Right hindlimb (tissue), 1 donor: ENCODE results near the gene CYP27C1.
"Not testable (repeated sequence)": the region's sequence is repeated elsewhere in the genome, so short reads cannot be mapped to it uniquely, and the experiment has no call there.

ENCODE experiments used
- DNase-seq: peaks from one replicate; pipeline ENCODE4 v3.0.0-alpha.2; 2018

The CYP27C1 gene

GRCh38 chr2:127220102-127220767 lies at the start of gene CYP27C1:
Gene CYP27C1 (minus strand): TSS chr2:127220299. CDS start chr2:127220270, 29 bp downstream.
- peak; percentile 57 for DNase-seq

GRCh38 chr2:127261804-127262406 lies 41.8 kb upstream of the CYP27C1 start:
- no peak for DNase-seq

DNA sequence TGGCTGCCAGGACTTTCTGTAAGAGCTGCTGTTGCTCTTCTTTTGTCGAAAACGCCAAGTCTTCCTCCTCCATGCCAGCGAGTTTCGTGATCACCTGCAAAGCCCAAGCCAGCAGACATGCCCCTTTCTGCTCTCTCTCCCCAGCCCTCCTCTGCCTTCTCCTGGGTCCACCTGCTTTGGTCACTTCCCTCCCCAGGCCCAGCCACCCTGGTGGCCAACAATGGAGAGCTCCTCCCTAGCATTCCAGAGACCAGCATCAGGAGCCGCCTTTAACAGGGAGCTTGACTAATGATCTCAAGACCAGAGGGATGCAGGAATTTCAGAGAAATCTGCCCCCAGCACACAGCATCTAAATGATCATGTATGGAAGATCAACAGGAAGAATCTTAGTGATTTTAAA lies 39.3 kb upstream of the CYP27C1 start:
- DNase-seq: no peak

GRCh38 chr2:127256866-127257265 lies 36.8 kb upstream of the CYP27C1 start:
- DNase-seq: no peak

GRCh38 chr2:127256381-127256780 lies 36.3 kb upstream of the CYP27C1 start:
- DNase-seq: no peak

DNA sequence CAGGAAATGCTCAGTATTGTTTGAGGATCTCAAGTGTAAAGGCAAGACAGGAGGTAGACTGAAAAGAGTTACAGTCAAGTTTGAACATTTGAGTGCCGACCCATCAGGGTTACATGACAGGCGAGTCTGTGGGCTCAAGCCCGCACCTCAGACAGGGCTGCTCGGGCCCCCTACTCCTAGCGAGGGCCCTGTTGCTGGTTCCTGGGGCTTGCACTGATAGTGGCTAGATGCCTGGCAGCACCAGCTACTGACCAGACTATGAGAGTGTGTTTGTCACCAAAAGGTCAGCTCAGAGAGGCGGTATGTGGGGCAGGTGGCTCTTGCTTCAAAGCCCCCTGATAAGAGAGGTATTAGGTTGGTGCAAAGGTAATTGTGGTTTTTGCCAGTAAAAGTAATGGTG lies 35.6 kb upstream of the CYP27C1 start:
- no peak for DNase-seq

- DNase-seq: peak; percentile 78
These were observed 35.0 kb upstream of the CYP27C1 start for GRCh38 chr2:127255146-127255545.

- DNase-seq: no peak
These were observed 34.4 kb upstream of the CYP27C1 start for GRCh38 chr2:127254386-127254981.

GRCh38 chr2:127241184-127241583 lies 21.1 kb upstream of the CYP27C1 start:
- DNase-seq: not testable (repeated sequence)

GRCh38 chr2:127239395-127239794 lies 19.3 kb upstream of the CYP27C1 start:
- DNase-seq: no peak

- DNase-seq: not testable (repeated sequence)
These were observed 17.7 kb upstream of the CYP27C1 start for GRCh38 chr2:127237768-127238167.

DNA sequence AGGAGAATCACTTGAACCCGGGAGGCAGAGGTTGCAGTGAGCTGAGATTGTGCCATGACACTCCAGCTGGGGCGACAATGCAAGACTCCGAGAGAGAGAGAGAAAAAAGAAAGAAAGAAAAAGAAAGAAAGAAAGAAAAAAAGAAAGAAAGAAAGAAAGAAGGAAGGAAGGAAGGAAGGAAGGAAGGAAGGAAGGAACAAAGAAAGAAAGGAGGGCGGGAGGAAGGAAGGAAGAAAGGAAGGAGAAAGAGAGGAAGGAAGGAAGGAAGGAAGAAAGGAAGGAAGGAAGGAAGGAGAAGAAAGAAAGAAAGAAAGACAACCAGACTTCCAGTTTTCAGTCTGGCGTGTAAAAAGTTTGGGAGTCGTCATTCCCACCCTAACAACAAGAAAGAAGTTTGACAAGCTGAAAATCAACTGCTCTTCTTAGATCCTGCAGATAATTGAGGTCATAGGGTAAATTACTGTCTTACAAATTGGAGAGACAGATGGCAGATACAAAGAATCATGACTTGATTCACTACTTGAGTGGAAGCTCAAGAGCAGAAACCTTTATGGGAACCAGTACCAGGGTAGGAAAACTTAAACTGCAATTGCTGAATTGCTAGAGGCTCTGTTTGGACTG lies 15.1 kb upstream of the CYP27C1 start:
- DNase-seq: no peak

DNA sequence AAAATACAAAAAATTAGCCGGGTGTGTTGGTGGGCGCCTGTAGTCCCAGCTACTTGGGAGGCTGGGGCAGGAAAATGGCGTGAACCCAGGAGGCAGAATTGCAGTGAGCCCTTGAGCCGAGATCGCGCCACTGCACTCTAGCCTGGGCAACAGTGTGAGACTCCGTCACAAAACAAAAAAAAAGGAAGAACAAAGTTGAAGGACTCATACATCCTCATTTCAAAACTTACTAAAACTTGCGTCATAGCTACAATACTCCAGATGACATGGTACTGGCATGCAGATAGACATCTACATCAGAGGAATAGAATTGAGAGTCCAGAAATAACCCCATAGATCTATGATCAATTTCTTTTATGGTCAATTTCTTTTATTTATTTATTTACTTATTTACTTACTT lies 13.6 kb upstream of the CYP27C1 start:
- DNase-seq: no peak

- DNase-seq: peak; percentile 65
These were observed 11.2 kb upstream of the CYP27C1 start for GRCh38 chr2:127231130-127231865.

DNA sequence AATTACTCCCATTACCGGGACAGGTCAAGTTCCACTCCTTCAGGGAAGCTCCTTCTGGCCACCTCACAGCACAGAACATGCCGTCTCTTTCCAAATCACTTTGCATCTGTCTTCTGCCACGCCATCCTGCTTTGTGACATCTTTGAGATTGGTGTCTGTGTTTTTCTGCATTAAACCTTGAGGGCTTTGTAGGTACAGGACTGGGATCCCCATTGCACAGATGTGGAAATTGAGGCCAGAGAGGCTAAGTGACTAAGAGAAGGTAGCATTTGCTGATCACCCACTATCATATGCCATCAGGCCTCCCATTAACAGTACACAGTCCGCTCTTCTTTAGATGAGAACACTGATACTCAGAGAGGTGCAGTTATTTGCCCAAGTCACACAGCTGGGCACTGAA lies 9.5 kb upstream of the CYP27C1 start:
- no peak for DNase-seq

DNA sequence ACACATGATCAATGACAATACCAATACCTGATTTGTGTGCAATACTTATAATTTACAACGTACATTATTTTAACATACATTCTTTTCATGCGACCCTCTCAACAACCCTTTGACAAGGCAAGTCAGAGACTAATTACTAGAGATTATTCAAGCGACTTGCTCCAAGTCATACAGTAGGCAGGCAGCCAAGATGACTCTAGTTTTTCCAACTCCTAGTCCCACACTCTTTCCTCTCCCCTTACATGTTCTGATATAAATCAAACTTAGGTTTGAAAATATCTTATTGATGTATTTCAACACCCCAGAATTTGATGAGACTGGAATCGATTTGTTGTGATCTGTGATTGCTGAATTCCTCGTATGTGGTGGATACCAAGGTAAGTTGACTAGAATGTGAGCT lies 8.0 kb upstream of the CYP27C1 start:
- DNase-seq: no peak

GRCh38 chr2:127227264-127227660 lies 7.2 kb upstream of the CYP27C1 start:
- DNase-seq: not testable (repeated sequence)

- no peak for DNase-seq
These were observed 6.6 kb upstream of the CYP27C1 start for GRCh38 chr2:127226520-127227263.

- DNase-seq: no peak
These were observed 6.0 kb upstream of the CYP27C1 start for GRCh38 chr2:127226132-127226519.

GRCh38 chr2:127225186-127225960 lies 5.3 kb upstream of the CYP27C1 start:
- DNase-seq: no peak

- not testable (repeated sequence) for DNase-seq
These were observed 4.0 kb upstream of the CYP27C1 start for GRCh38 chr2:127224135-127224534.
